Trophoblast cell (in vitro differentiated cells and primary cell): ENCODE data around the gene BCAS4.

Experiments
- DNase-seq, 2 donors: peaks; one replicate each; pipeline ENCODE4 v3.0.0-alpha.2; 2016
- H2AFZ ChIP-seq: 2 replicates; pipeline ENCODE4 v1.6.1; 2013; ENCODE audit warnings: low read length, moderate library complexity, mild to moderate bottlenecking; ENCODE audit not compliant: insufficient read depth, poor library complexity
- H2AK5ac ChIP-seq: 2 replicates; pipeline ENCODE4 v1.6.1; 2013; ENCODE audit warnings: mild to moderate bottlenecking, low read length
- H2BK120ac ChIP-seq: 2 replicates; pipeline ENCODE4 v1.6.1; 2013; ENCODE audit warnings: low read length, mild to moderate bottlenecking, moderate library complexity; ENCODE audit not compliant: insufficient read depth, poor library complexity
- H2BK12ac ChIP-seq: 2 replicates; pipeline ENCODE4 v1.6.1; 2013; ENCODE audit warnings: mild to moderate bottlenecking, low read length, moderate library complexity
- H2BK5ac ChIP-seq: 2 replicates; pipeline ENCODE4 v1.6.1; 2013; ENCODE audit warnings: low read length, low read depth, moderate library complexity, mild to moderate bottlenecking; ENCODE audit not compliant: poor library complexity
- H3K14ac ChIP-seq: 2 replicates; pipeline ENCODE4 v1.6.1; 2013; ENCODE audit warnings: mild to moderate bottlenecking, low read length
- H3K18ac ChIP-seq: 2 replicates; pipeline ENCODE4 v1.6.1; 2013; ENCODE audit warnings: mild to moderate bottlenecking, low read length
- H3K23ac ChIP-seq: 2 replicates; pipeline ENCODE4 v1.6.1; 2013; ENCODE audit warnings: low read length
- H3K27ac ChIP-seq: 2 replicates; pipeline ENCODE4 v1.5.1; 2013; ENCODE audit warnings: low read depth, mild to moderate bottlenecking, inconsistent platforms, low read length, moderate library complexity
- H3K27me3 ChIP-seq: 2 replicates; pipeline ENCODE4 v1.6.1; 2013; ENCODE audit warnings: inconsistent platforms, mild to moderate bottlenecking, low read length, moderate library complexity; ENCODE audit not compliant: insufficient read depth
- H3K36me3 ChIP-seq, 2 experiments: 1 replicate in 1 of 2; 2 replicates in 1 of 2; pipeline ENCODE4 v1.6.1; 2013; ENCODE audit warnings: low read length in 2 of 2, mild to moderate bottlenecking in 2 of 2, moderate library complexity in 1 of 2; ENCODE audit not compliant: insufficient read depth in 2 of 2, control insufficient read depth in 1 of 2
- H3K4ac ChIP-seq: 2 replicates; pipeline ENCODE4 v1.6.1; 2013; ENCODE audit warnings: low read depth, mild to moderate bottlenecking, low read length, moderate library complexity
- H3K4me1 ChIP-seq, 2 experiments: 1 replicate in 1 of 2; 2 replicates in 1 of 2; pipeline ENCODE4 v1.6.1; 2013; ENCODE audit warnings: low read length in 2 of 2, mild to moderate bottlenecking in 2 of 2, moderate library complexity in 1 of 2; ENCODE audit not compliant: insufficient read depth in 2 of 2, control insufficient read depth in 1 of 2
- H3K4me2 ChIP-seq: 2 replicates; pipeline ENCODE4 v1.6.1; 2013; ENCODE audit warnings: inconsistent platforms, mild to moderate bottlenecking, low read length, moderate library complexity
- H3K4me3 ChIP-seq: 2 replicates; pipeline ENCODE4 v1.5.1; 2013; ENCODE audit warnings: mild to moderate bottlenecking, low read depth, low read length, inconsistent platforms
- H3K79me1 ChIP-seq: one replicate; pipeline ENCODE4 v1.6.1; 2013; ENCODE audit warnings: low read length
- H3K79me2 ChIP-seq: 2 replicates; pipeline ENCODE4 v1.6.1; 2013; ENCODE audit warnings: low read length, mild to moderate bottlenecking; ENCODE audit not compliant: control insufficient read depth, insufficient read depth, poor library complexity
- H3K9ac ChIP-seq: 2 replicates; pipeline ENCODE4 v1.6.1; 2013; ENCODE audit warnings: mild to moderate bottlenecking, low read length
- H3K9me3 ChIP-seq: 2 replicates; pipeline ENCODE4 v1.6.1; 2013; ENCODE audit warnings: low read depth, mild to moderate bottlenecking, control low read depth, inconsistent platforms, low read length; ENCODE audit not compliant: insufficient read depth
- H4K12ac ChIP-seq: 2 replicates; pipeline ENCODE4 v1.6.1; 2013; ENCODE audit warnings: low read depth, mild to moderate bottlenecking, low read length, moderate library complexity
- H4K8ac ChIP-seq: 2 replicates; pipeline ENCODE4 v1.6.1; 2013; ENCODE audit warnings: low read depth, mild to moderate bottlenecking, low read length, moderate library complexity
- H4K91ac ChIP-seq: one replicate; pipeline ENCODE4 v1.6.1; 2013; ENCODE audit warnings: low read depth, mild to moderate bottlenecking, low read length, moderate library complexity
- WGBS: extraction: QIAGEN DNeasy Blood & Tissue Kit; methylation state at CpG from one replicate; pipeline ENCODE4 v1.1.7; 2013; ENCODE audit warnings: missing lambda C conversion rate; ENCODE audit not compliant: insufficient read length, insufficient coverage; ENCODE audit errors: extremely low coverage; 5-methylcytosine and 5-hydroxymethylcytosine counted together

The BCAS4 gene

DNA sequence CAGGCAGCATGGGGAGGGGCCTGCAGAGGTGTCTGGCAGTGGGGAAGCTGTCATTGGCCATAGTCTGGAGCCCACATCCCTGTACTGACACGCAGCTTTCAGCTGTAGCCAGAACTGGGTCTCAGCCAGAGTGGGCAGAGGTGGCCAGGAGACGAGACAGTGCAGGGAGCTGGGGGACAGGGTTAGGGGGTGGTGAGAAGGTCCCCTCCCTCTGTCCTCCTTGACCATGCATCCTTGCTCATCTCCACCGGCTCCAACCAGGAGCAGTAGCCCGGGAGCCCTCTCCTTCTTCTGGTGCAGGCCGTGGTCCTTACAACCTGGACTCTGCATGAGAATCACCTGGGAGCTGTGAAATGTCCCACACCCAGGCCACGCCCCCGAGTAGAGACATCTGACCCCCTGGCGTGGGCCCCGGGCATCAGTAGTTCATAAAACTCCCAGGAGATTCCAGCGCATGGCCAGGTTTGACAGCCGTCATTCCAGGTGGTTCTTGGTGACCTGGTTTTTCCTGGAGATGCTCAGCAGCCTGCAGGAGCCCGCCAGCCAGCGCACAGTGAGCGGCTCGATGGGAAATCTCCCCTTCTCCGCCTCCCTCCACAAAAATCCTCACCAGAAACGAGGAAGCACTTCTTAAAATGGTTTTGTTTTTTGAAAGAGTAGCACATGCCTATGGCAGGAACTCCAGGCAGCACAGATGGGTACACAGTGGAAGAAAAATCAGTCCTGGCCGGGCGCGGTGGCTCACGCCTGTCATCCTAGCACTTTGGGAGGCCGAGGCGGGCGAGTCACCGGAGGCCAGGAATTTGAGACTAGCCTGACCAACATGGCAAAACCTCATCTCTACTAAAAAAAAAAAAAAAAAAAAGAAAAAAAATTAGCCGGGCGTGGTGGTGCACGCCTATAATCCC, 80.2 kb downstream of the BCAS4 start:
- peaks cover 21 to 32% of the 10 kb centered on the region in 2 experiments for H3K4me1 ChIP-seq
- H4K8ac ChIP-seq: no peak overlapping the region
- H3K4ac ChIP-seq: no peak overlapping the region
- H3K4me2 ChIP-seq: no peak overlapping the region
- peaks cover 2% of the 10 kb centered on the region for H3K9me3 ChIP-seq
- H3K27ac ChIP-seq: no peak overlapping the region
- H4K91ac ChIP-seq: no peak overlapping the region
- peaks cover 16% of the 10 kb centered on the region for H3K79me1 ChIP-seq
- no peak overlapping the region for H3K4me3 ChIP-seq
- H2BK5ac ChIP-seq: no peak overlapping the region
- no peak overlapping the region for H3K9ac ChIP-seq
- no peak overlapping the region for H3K23ac ChIP-seq
- no CpG with 5 or more reads among the region's 28 CpGs for WGBS
- H3K36me3 ChIP-seq: no peaks in the 10 kb centered on the region
- H3K18ac ChIP-seq: no peak overlapping the region
- no peak overlapping the region for H2AFZ ChIP-seq
- H2AK5ac ChIP-seq: no peak overlapping the region
- no peak overlapping the region for H3K14ac ChIP-seq
- peaks cover 2% of the 10 kb centered on the region for H3K79me2 ChIP-seq
- DNase-seq: no peak
- no peaks in the 10 kb centered on the region for H3K27me3 ChIP-seq
- no peak overlapping the region for H2BK12ac ChIP-seq
- H4K12ac ChIP-seq: no peak overlapping the region
- H2BK120ac ChIP-seq: no peak overlapping the region

GRCh38 chr20:50876063-50876685, 81.3 kb downstream of the BCAS4 start:
- peaks cover 2% of the 10 kb centered on the region for H3K9me3 ChIP-seq
- no peak overlapping the region for H3K18ac ChIP-seq
- peaks cover 12 to 23% of the 10 kb centered on the region in 2 experiments for H3K4me1 ChIP-seq
- DNase-seq: no peak
- no peak overlapping the region for H3K4ac ChIP-seq
- no CpG with 5 or more reads among the region's 19 CpGs for whole genome bisulfite sequencing
- H4K91ac ChIP-seq: no peak overlapping the region
- H3K9ac ChIP-seq: no peak overlapping the region
- no peak overlapping the region for H4K12ac ChIP-seq
- no peak overlapping the region for H2BK5ac ChIP-seq
- H3K23ac ChIP-seq: no peak overlapping the region
- H3K27me3 ChIP-seq: no peaks in the 10 kb centered on the region
- H2BK12ac ChIP-seq: no peak overlapping the region
- no peak overlapping the region for H2BK120ac ChIP-seq
- H3K4me3 ChIP-seq: no peak overlapping the region
- no peak overlapping the region for H3K14ac ChIP-seq
- peaks cover 6% of the 10 kb centered on the region for H3K79me1 ChIP-seq
- H3K27ac ChIP-seq: no peak overlapping the region
- no peaks in the 10 kb centered on the region for H3K36me3 ChIP-seq
- no peak overlapping the region for H4K8ac ChIP-seq
- H2AFZ ChIP-seq: no peak overlapping the region
- H3K4me2 ChIP-seq: no peak overlapping the region
- no peaks in the 10 kb centered on the region for H3K79me2 ChIP-seq
- H2AK5ac ChIP-seq: no peak overlapping the region

GRCh38 chr20:50876816-50877215, 82.0 kb downstream of the BCAS4 start:
- Histone ChIP-seq H2BK120ac (no peak overlapping the region), H3K27me3 (no peaks in the 10 kb centered on the region), H3K18ac (no peak overlapping the region), H4K8ac (no peak overlapping the region), H3K4me3 (no peak overlapping the region), H3K4me2 (no peak overlapping the region), H2BK12ac (no peak overlapping the region), H3K27ac (no peak overlapping the region), H3K4me1 (peaks cover 9 to 19% of the 10 kb centered on the region in 2 experiments), H2BK5ac (no peak overlapping the region), H3K4ac (no peak overlapping the region), H2AK5ac (no peak overlapping the region), H3K79me2 (no peaks in the 10 kb centered on the region), H3K23ac (no peak overlapping the region), H4K12ac (no peak overlapping the region), H3K9ac (no peak overlapping the region), H2AFZ (no peak overlapping the region), H3K14ac (no peak overlapping the region), H3K9me3 (peaks cover 2% of the 10 kb centered on the region), H3K79me1 (peaks cover 2% of the 10 kb centered on the region), H3K36me3 (no peaks in the 10 kb centered on the region), H4K91ac (no peak overlapping the region)
- DNase-seq: no peak
- WGBS: no CpG with 5 or more reads among the region's 7 CpGs

- no peak overlapping the region for H3K27ac ChIP-seq
- no peak overlapping the region for H3K9ac ChIP-seq
These were observed 82.4 kb downstream of the BCAS4 start for GRCh38 chr20:50877232-50877743.

More at GRCh38 chr20:50877232-50877743, 82.4 kb downstream of the BCAS4 start:
- no peak overlapping the region for H2AFZ ChIP-seq
- no peak for DNase-seq
- no peak overlapping the region for H4K91ac ChIP-seq
- H3K4me1 ChIP-seq: peaks cover 8 to 19% of the 10 kb centered on the region in 2 experiments
- no peak overlapping the region for H3K4ac ChIP-seq
- H2BK5ac ChIP-seq: no peak overlapping the region
- no peak overlapping the region for H2BK120ac ChIP-seq
- H3K14ac ChIP-seq: no peak overlapping the region
- no peak overlapping the region for H2BK12ac ChIP-seq
- no peak overlapping the region for H3K23ac ChIP-seq
- H4K8ac ChIP-seq: no peak overlapping the region
- no peaks in the 10 kb centered on the region for H3K79me2 ChIP-seq
- no peak overlapping the region for H3K4me2 ChIP-seq
- H2AK5ac ChIP-seq: no peak overlapping the region
- H3K79me1 ChIP-seq: no peaks in the 10 kb centered on the region
- H3K18ac ChIP-seq: no peak overlapping the region
- peaks cover 2% of the 10 kb centered on the region for H3K9me3 ChIP-seq
- no peaks in the 10 kb centered on the region for H3K27me3 ChIP-seq
- H4K12ac ChIP-seq: no peak overlapping the region
- no peaks in the 10 kb centered on the region for H3K36me3 ChIP-seq
- H3K4me3 ChIP-seq: no peak overlapping the region
- WGBS: no CpG with 5 or more reads among the region's 6 CpGs
